Measurements from ENCODE around the gene ACTL9.
"Not testable (repeated sequence)": the region's sequence is repeated elsewhere in the genome, so short reads cannot be mapped to it uniquely, and the experiment has no call there.

The ACTL9 gene

GRCh38 chr19:8698433-8699063 lies at the start of gene ACTL9:
Gene ACTL9, minus strand, starts transcription at chr19:8698795. Its CDS starts 94 bp downstream, at chr19:8698701.
- ATAC-seq (no peak), DNase-seq (no peak)

- not testable (repeated sequence) for ATAC-seq, DNase-seq
These were observed 40.9 kb upstream of the ACTL9 start for GRCh38 chr19:8739291-8740065.

GRCh38 chr19:8738377-8738776 lies 39.8 kb upstream of the ACTL9 start:
- ATAC-seq (no peak), DNase-seq (no peak)

- DNase-seq: no peak
- ATAC-seq: no peak
These were observed 33.0 kb upstream of the ACTL9 start for GRCh38 chr19:8731428-8732169.

GRCh38 chr19:8724276-8724675 lies 25.7 kb upstream of the ACTL9 start:
- ATAC-seq: no peak
- DNase-seq: no peak

GRCh38 chr19:8722032-8722431 lies 23.4 kb upstream of the ACTL9 start:
- no peak for ATAC-seq
- DNase-seq: no peak

GRCh38 chr19:8721334-8721733 lies 22.7 kb upstream of the ACTL9 start, which contains the start of gene OR2Z1:
Gene OR2Z1, plus strand, starts transcription at chr19:8721634. Its CDS starts 9,395 bp downstream, at chr19:8731029.
- no peak for DNase-seq
- no peak for ATAC-seq

- not testable (repeated sequence) for ATAC-seq, DNase-seq
These were observed 11.7 kb upstream of the ACTL9 start for GRCh38 chr19:8710337-8710736.

- DNase-seq (no peak), ATAC-seq (no peak)
These were observed 7.1 kb upstream of the ACTL9 start for GRCh38 chr19:8705742-8706141.

- ATAC-seq: peak; percentile 25
- DNase-seq: not testable (repeated sequence)
These were observed 6.7 kb upstream of the ACTL9 start for GRCh38 chr19:8705304-8705703.

GRCh38 chr19:8703223-8703622 lies 4.6 kb upstream of the ACTL9 start:
- DNase-seq (no peak), ATAC-seq (no peak)

- DNase-seq: peak; percentile 43
- ATAC-seq: peak; percentile 92
These were observed 3.8 kb upstream of the ACTL9 start for GRCh38 chr19:8702350-8702749.

- DNase-seq: no peak
These were observed 2.4 kb upstream of the ACTL9 start for GRCh38 chr19:8700956-8701355.

GRCh38 chr19:8699908-8700307 lies 1.3 kb upstream of the ACTL9 start:
- DNase-seq (no peak), ATAC-seq (no peak)

More at GRCh38 chr19:8700956-8701355, 2.4 kb upstream of the ACTL9 start:
- ATAC-seq: no peak

- peak; percentile 57 for DNase-seq
- no peak for ATAC-seq
These were observed 743 bp downstream of the ACTL9 start for GRCh38 chr19:8697671-8698432.

- DNase-seq (no peak), ATAC-seq (no peak)
These were observed 1.6 kb downstream of the ACTL9 start for GRCh38 chr19:8696993-8697392.

GRCh38 chr19:8695911-8696310 lies 2.7 kb downstream of the ACTL9 start:
- no peak for ATAC-seq
- no peak for DNase-seq

GRCh38 chr19:8695501-8695900 lies 3.1 kb downstream of the ACTL9 start:
- DNase-seq (no peak), ATAC-seq (no peak)

GRCh38 chr19:8690753-8691539 lies 7.6 kb downstream of the ACTL9 start:
- DNase-seq: no peak

GRCh38 chr19:8688930-8689329 lies 9.7 kb downstream of the ACTL9 start:
- DNase-seq (no peak), ATAC-seq (no peak)

More at GRCh38 chr19:8690753-8691539, 7.6 kb downstream of the ACTL9 start:
- no peak for ATAC-seq

GRCh38 chr19:8686549-8686948 lies 12.0 kb downstream of the ACTL9 start:
- DNase-seq (no peak), ATAC-seq (no peak)

All from stimulated activated naive CD8-positive, alpha-beta T cell treated with anti-CD3 and anti-CD28 coated beads, Interleukin-15, Interleukin-2, amounts not matched to agents 100 U/mL and 50 U/mL, for 24 hours (primary cell).